Endothelial cell of hepatic sinusoid (primary cell): ENCODE data around the gene CIB4.

Experiments
- in situ Hi-C: cut with HindIII; loops from 2 replicates; pipeline ENCODE4 v1.10.0; 2017; ENCODE audit warnings: low sequenced_read_pairs

CIB4 gene

DNA sequence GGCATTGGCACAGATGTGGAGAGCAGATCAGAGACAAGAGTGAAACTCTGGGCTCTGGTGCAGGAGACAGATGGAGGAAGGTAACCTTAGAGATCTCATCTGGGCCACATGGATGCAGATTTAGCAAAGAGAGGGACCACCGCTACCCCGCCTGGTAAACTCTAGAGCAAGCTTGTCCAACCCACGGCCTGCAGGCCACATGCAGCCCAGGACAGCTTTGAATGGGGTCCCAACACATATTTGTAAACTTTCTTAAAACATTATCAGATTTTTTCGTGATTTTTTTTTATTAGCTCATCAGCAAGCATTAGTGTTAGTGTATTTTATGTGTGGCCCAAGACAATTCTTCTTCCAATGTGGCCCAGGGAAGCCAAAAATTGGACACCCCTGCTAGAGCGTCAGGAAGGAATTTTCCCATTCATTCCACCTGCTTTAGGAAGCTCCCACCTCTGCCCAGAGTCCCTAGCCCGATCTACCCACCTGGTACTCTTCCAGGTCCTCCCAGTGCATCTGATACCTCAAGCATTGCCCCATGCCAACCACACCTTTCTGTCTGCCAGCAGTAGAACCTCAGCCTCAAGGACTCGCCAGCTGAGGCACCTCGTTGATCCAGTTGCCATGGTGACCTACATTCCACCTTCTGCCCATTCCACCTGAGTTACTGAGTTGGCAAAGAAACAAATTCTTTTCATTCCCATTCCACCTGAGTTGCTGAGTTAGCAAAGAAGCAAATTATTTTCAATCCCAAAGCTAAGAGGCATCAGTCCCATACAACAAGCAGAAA, at the start of gene CIB4:
TSS of gene CIB4 (minus strand) at position 586 of the 784 bp plus-strand sequence. CDS start at position 534, 52 bp downstream.
- in situ Hi-C loops = no loop called here

DNA sequence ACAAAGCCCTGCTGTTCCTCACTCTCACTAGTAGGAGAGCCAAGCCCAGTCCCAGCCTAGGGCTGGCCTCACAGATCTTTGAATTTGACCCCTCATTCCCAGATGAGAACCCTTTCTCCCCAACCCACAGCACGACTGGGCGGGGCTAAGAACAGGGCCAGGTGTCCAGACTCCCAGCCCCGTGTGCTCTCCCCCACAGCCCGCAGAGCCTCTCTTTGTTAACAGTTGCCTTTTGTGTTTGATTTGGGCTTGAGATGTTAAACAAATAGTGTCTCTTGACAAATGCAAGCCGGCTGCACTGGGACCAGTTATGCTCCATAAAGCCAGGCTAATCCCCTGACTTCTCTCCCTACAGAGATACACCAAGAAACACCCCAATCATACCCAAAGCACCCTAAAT, 46.6 kb upstream of the CIB4 start:
- in situ Hi-C loops = no loop called here

GRCh38 chr2:26687328-26687727, 46.2 kb upstream of the CIB4 start:
- in situ Hi-C loops = no loop called here

DNA sequence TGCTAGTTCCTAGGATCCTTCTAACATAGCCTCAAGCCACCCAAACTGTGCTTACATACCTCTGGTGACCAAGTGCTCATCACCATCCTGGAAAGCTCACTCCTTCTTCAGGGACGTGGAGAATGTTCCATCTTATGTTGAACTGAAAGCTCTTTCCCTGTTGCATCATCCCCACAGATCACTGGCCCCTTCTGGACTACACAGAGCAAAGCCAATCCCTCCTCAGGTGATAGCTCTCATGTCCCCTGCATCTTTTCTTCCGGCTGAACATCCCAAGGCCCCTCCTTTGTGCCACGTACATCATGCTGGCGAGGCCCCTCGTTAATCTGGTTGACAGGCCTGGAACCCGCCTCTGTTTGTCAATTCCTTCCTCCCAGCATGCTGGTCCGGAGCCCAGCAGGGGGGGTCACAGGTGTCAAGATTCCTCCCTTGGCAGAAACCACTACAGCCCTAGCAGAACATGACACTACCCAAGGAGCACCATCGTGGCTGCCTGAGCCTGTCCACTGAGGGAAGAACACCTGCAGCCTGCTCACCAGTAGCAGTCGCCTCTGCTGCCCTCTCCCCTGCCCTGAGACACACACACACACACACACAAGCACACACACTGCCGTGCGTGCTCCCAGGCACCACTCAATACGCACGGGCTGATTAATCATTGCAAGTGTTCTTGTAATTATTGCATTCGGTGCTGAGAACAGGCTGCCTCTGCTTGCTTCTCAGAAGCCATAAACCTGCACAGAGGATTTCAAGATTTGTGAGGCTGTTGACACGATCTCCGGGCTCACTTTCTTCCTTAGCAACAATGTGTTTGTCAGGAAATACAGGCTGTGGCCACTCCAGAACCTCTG, 45.0 kb upstream of the CIB4 start:
- in situ Hi-C loops = no loop called here

DNA sequence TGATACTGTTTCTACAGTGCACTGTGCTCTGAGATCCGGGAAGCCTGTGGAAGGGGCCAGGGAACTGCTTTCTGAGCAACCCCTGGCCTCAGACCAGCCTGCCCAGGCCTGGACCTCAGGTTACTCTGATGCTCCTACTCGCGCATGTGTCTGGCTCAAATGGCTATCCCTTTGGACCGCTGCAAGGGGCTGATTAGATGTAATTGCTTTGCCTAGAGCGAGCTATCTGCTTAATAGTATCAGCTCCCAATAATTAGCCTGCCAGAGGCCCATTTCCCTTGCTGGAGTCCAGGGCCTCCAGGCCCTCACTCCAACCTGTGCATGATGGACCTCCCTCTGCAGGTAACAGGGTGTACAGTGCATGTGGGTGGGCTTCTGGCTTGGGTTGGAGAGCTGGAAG, 44.2 kb upstream of the CIB4 start:
- in situ Hi-C loops = no loop called here

- in situ Hi-C loops = loop anchor here (5.0 kb wide), 1 partner anchor 54 kb away; no protein-coding TSS in a partner anchor
These were observed 42.4 kb upstream of the CIB4 start for GRCh38 chr2:26683583-26683982.

- in situ Hi-C loops = loop anchor here (5.0 kb wide), 1 partner anchor 55 kb away; no protein-coding TSS in a partner anchor
These were observed 41.0 kb upstream of the CIB4 start for GRCh38 chr2:26682155-26682554.

DNA sequence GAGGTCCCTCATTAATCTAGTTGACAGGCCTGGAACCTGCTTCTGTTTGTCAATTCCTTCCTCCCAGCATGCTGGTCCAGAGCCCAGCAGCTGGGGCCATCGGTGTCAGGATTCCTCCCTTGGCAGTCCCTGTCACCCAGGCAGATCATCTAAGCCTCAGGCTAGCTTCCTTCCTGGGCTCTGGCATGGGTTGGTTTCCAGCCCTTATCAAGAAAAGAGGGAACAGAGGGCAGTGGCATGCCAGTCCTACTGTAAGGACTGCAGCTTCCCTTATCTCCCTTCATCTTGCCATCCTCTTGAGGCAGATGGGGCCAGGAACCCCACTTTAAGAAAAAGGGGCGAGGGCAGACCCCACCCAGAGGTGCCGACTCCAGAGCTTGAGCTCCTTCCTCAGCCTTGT, 40.5 kb upstream of the CIB4 start:
- in situ Hi-C loops = loop anchor here (5.0 kb wide), 1 partner anchor 56 kb away; no protein-coding TSS in a partner anchor

GRCh38 chr2:26679867-26680266, 38.7 kb upstream of the CIB4 start:
- in situ Hi-C loops = loop anchor here (5.0 kb wide), 1 partner anchor 57 kb away; no protein-coding TSS in a partner anchor

DNA sequence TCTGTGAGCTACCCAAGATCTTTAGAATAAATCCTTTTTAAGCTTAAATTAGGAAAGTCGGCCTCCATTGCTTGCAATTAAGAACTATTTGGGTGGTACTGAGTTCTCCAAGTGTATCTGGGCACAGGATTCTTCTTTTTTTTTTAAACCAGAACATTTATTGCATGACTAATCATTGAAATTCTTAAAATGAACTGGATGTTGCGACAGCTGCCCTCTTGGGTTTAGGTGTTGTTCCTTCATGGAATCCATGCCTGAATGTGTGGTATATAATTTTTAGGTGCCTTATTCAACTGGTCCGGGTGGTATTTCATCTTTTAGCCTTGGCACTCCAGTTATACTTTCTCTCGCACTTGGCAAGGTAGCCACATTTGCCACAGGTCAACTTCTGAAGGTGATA, 36.9 kb upstream of the CIB4 start:
- in situ Hi-C loops = no loop called here

DNA sequence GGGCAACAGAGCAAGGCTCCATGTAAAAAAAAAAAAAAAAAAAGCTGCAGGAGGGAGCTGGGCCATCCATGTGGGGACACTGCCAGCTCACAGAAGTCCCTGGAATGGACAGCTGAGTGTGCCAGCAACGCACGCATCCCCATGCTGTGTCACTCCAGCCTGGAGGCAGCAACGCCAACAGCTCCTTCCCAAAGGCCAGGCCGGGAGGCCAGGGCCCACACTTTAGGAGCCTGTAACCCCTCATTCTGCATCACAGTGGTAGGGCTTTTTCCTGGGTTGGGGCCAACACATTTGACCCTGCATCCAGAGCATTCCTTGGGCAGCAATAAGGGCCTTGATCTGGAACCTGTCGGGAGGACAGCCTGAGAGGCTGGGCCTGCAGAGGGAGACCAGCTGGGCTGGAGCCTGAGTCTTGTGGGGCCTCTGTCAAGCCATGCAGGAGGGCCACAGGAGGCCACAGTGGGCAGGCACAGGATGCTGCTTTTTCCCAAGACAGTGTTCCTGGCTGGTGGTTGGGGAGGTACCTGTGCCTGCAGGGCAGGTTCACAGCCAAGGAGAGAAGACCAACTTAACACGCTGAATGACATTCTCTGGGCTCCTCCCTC, 34.6 kb upstream of the CIB4 start:
- in situ Hi-C loops = no loop called here

GRCh38 chr2:26674771-26675170, 33.6 kb upstream of the CIB4 start:
- in situ Hi-C loops = no loop called here

- in situ Hi-C loops = no loop called here
These were observed 33.0 kb upstream of the CIB4 start for GRCh38 chr2:26674002-26674751.

GRCh38 chr2:26672818-26673393, 31.7 kb upstream of the CIB4 start:
- in situ Hi-C loops = no loop called here

- in situ Hi-C loops = no loop called here
These were observed 31.1 kb upstream of the CIB4 start for GRCh38 chr2:26672112-26672817.

GRCh38 chr2:26671691-26672090, 30.5 kb upstream of the CIB4 start:
- in situ Hi-C loops = no loop called here

DNA sequence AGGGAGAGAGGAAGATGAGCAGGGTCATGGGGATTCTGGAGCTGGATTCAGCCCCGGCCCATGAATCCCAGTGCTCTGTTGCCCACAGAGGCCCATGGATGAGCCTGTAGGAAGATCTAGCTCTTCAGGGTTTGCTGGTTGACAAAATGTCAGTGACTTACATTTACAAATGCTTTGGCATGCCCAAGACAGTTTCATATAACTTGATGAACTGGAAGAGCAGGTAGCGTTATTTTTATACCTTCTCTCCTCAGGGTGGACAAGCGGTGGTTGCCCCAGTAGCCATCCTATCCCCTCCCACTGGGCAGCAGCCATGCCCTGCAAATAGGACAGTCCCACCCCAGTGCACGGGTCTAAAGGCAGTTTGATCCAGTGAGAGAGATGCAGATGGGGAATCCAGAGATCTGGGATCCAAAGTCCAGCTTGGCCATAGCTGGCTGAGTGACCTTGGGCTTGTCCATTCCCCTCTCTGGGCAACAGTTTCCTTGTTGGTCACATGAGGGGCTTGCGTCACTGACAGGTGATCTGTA, 29.8 kb upstream of the CIB4 start:
- in situ Hi-C loops = no loop called here

DNA sequence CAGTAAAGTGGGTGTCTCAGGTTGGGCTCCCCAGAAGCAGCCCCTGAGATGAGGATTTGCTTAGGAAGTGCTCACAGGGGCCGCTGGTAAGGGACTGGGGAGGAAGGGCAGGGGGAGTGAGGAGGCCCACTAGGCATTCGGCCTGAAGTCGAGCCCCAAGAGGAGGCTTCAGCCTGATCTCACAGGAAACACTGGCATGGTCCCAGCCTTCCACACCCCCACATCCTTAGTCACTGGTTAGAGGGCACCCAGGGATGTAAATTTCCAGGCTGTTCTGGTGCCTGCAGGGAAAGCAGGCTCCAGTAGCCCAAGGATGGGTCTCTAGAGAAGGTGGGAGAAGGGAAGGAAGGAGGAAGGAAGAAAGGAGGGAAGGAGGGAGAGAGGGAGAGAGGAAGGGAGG, 29.0 kb upstream of the CIB4 start:
- in situ Hi-C loops = no loop called here
